Lower leg skin (tissue), 3 donors: Measurements from ENCODE around the gene PCDHGA1.

Experiments used
- CTCF ChIP-seq, 3 donors: fragments of 450-650 bp; IDR thresholded peaks; one replicate each; pipeline ENCODE4 v1.5.1; 2016; ENCODE audit warnings: antibody characterized with exemption in 3 of 3, mild to moderate bottlenecking in 3 of 3, moderate library complexity in 2 of 3
- POLR2A ChIP-seq, 2 donors: fragments of 450-650 bp; IDR thresholded peaks; one replicate each; pipeline ENCODE4 v1.6.1; 2016 to 2017; ENCODE audit warnings: antibody characterized with exemption in 2 of 2, mild to moderate bottlenecking in 1 of 2, moderate library complexity in 1 of 2

- no peak for TF ChIP-seq CTCF (IDR thresholded peaks at IDR 0.05)
- no peak for TF ChIP-seq POLR2A (IDR thresholded peaks at IDR 0.05)
These were observed 191.0 kb downstream of the PCDHGA1 start for GRCh38 chr5:141521244-141521781.
